Brain (organoid and tissue), 1 donor: ENCODE measurements around the gene UNC5A. TPM values are rescaled to one million over a fixed set of nuclear protein-coding genes. Genes with fewer than 3 reads are reported as not detected.

ENCODE experiments used
- polyA plus RNA-seq: library from polyadenylated mRNA; stranded (reverse); fragments of 350-450 nt; fragmentation: Illumina TruSeq; extraction: RNeasy Lipid Tissue Mini Kit (QIAGEN cat#74804); gene quantifications from one replicate; pipeline ENCODE4 v1.2.3, GENCODE V29; 2015; ENCODE audit warnings: low read depth, low replicate concordance; ENCODE audit not compliant: insufficient read depth

Gene UNC5A
- polyA plus RNA-seq, 1 donor from 2014 or later, result 50.6 TPM

Other genes starting within 250 kb of the UNC5A start
- gene GPRIN1, start 200.4 kb upstream of the UNC5A start, polyA plus RNA-seq, result 86.4 TPM
- gene SNCB, start 180.0 kb upstream of the UNC5A start, polyA plus RNA-seq, result 258 TPM
- 0.81 TPM for gene EIF4E1B, start 179.9 kb upstream of the UNC5A start, polyA plus RNA-seq
- 24.8 TPM for gene TSPAN17, start 163.1 kb upstream of the UNC5A start, polyA plus RNA-seq
- gene HK3, start 88.8 kb downstream of the UNC5A start, polyA plus RNA-seq, result 0.17 TPM
- 12.3 TPM for gene UIMC1, start 196.2 kb downstream of the UNC5A start, polyA plus RNA-seq
- gene ZNF346, start 212.1 kb downstream of the UNC5A start, polyA plus RNA-seq, result 16.9 TPM